Epithelial cell of proximal tubule (primary cell): ENCODE measurements around the gene PRR33. TPM values are rescaled to one million over a fixed set of nuclear protein-coding genes. Genes with fewer than 3 reads are reported as not detected.

ENCODE experiments used
- DNase-seq: peaks from one replicate; pipeline ENCODE4 v3.0.0-alpha.2; 2011; ENCODE audit warnings: low read depth
- H3K4me3 ChIP-seq: 2 replicates; pipeline ENCODE4 v1.5.1; 2011; ENCODE audit warnings: low read depth, mild to moderate bottlenecking, low read length
- total RNA-seq: library from RNA; depleted of rRNA; stranded (reverse); fragments of >200 nt; gene quantifications from 2 replicates; pipeline ENCODE4 v1.2.3, GENCODE V29; 2015
- TF ChIP-seq, protein P1 (sequence below): conservative IDR thresholded peaks from 2 replicates; pipeline ENCODE4 v1.5.1; 2012; ENCODE audit warnings: low read depth, mild to moderate bottlenecking, low read length

The PRR33 gene
- total RNA-seq, 1 donor from 2014 or later, result not detected

GRCh38 chr11:1853376-1854131, 38.1 kb downstream of the PRR33 start:
- H3K4me3 ChIP-seq, result no peak overlapping the region
- TF ChIP-seq, protein P1, sequence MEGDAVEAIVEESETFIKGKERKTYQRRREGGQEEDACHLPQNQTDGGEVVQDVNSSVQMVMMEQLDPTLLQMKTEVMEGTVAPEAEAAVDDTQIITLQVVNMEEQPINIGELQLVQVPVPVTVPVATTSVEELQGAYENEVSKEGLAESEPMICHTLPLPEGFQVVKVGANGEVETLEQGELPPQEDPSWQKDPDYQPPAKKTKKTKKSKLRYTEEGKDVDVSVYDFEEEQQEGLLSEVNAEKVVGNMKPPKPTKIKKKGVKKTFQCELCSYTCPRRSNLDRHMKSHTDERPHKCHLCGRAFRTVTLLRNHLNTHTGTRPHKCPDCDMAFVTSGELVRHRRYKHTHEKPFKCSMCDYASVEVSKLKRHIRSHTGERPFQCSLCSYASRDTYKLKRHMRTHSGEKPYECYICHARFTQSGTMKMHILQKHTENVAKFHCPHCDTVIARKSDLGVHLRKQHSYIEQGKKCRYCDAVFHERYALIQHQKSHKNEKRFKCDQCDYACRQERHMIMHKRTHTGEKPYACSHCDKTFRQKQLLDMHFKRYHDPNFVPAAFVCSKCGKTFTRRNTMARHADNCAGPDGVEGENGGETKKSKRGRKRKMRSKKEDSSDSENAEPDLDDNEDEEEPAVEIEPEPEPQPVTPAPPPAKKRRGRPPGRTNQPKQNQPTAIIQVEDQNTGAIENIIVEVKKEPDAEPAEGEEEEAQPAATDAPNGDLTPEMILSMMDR, result no peak
- no peak for DNase-seq

DNA sequence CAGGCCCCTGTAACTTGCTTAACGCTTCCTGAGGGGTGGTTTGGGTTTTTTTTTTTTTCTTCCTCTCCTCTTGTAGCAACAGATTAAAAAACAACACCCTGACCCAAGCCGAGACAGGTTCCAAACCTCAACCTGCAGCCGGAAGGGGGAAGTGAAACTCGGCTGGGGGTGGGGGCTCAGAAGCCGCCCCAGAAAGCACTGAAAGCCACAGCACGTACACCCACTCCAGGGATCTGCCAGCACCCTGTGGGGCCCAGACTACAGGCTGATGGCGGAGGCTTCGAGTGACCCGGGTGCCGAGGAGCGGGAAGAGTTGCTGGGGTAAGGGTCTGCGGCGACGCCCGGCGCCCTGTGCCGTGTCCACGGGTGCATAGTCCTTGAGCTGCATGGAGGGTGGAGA, 38.8 kb downstream of the PRR33 start, which contains the start of gene LSP1:
Gene LSP1, plus strand, starts transcription at position 208 of the 400 bp plus-strand sequence. Its CDS starts 61 bp downstream, at position 269.
- TF ChIP-seq, protein P1, result no peak
- no peak for DNase-seq
- H3K4me3 ChIP-seq, result no peak within 1 kb of the TSS

- TF ChIP-seq, protein P1, result no peak
Observed at GRCh38 chr11:1852271-1852876, 39.3 kb downstream of the PRR33 start.

GRCh38 chr11:1851468-1852180, 40.1 kb downstream of the PRR33 start:
- TF ChIP-seq, protein P1, result no peak
- H3K4me3 ChIP-seq, result no peak overlapping the region
- DNase-seq, result no peak

More at GRCh38 chr11:1852271-1852876, 39.3 kb downstream of the PRR33 start:
- no peak for DNase-seq
- no peak overlapping the region for H3K4me3 ChIP-seq

DNA sequence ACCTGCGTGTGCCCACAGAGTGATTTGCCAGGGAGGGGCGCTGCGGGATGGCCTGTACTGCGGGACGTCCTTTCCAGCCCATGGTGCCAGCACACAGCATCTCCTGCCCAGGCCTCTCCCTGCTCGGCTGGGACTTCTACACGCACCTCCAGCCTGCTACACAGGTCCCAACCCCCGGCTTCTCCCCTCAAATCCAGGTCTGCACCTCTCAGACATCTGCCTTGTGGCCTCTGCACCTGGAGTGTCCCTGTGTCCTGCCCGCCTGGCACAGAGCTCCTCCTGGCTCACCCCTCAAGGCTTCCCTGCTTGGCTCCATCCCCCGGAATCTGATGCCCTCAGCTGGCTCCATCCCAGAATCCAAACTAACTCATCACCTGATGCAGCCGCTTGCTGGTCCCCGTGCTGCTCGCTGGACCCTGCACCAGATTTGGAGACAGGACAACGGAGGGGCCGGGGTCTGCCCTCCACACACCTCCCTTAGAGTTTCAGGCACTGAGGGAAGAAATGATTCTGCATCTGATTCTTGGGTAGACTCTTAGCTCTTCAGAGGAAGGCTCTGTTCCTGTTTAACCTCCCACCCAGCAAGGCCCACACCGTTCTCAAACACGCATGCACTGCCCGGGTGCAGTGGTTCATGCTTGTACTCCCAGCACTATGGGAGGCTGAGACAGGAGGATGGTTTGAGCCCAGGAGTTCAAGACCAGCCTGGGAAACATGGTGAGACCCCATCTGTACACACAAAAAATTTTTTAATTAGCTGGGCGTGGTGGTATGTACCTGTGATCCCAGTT, 42.9 kb downstream of the PRR33 start:
- no peak for DNase-seq
- TF ChIP-seq, protein P1, result no peak

DNA sequence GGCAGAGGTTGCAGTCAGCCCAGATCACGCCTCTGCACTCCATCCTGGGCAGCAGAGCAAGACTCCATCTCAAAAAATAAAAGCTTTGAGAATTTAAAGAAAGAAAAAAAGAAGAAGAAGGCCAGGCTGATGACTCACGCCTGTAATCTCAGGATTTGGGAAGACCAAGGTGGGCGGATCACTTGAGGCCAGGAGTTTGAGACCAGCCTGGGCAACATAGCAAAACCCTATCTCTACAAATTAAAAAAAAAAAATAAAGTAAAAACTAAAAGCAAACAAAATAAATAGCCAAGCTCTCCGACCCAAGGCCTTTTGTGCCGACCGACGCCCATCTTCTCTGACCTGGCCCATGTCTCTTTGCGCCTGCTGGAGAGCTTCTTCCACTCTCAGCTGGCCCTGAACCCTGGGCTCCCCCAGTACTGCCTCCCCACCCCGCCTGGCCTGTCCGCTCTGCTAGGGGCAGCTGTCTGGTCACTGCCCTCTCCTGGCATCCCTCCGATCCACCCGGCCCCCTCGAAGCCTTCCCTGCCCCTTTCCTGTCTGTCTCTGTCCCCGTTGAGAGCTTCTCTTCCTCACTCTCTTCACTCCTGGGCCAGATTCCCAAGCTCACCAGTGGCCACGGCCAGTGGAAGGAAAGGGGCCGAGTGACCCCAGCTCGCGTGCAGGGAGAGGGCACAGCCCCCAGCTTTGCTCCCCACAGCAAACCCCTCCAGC, 43.6 kb downstream of the PRR33 start:
- DNase-seq, result no peak
- TF ChIP-seq, protein P1, result no peak
- no peak overlapping the region for H3K4me3 ChIP-seq

More for the DNA sequence above, 42.9 kb downstream of the PRR33 start:
- no peak overlapping the region for H3K4me3 ChIP-seq
